Stimulated activated CD8-positive, alpha-beta memory T cell treated with anti-CD3 and anti-CD28 coated beads, Interleukin-15, amount 100 ng/mL, for 1 hour (primary cell): ENCODE data around the gene CEP250.

Source experiments
- DNase-seq: peaks from one replicate; pipeline ENCODE4 v3.0.0-alpha.2; 2020; ENCODE audit warnings: low read depth

The CEP250 gene

DNA sequence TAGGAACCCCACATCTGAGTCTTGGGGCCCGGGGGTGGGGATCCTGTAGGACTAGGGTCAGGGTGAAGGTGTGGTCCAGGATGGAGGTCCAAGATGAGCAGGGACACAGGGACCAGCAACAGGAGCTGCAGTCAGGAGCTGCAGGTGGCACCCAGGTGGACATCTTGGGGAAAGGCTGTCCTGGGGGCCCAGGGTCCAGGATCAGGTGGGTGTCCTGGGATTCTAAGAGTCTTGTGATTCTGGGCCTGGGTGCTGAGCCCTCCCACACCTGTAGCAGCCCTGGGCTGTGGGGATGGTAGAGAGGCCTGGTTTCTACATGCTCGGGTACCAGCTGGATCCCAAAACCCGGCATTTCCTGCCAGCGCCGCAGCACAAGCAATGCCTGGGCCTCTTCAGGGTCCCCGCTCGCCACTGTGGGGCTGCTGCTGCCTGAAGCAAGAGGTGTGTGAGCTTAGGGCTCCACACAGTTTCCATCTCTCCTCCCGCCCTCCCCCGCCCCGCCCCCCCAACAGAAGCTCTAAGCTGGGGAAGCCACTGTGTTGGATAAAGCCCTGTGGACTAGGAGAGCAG lies 107.2 kb downstream of the CEP250 start:
- no peak for DNase-seq

GRCh38 chr20:35563834-35564233 lies 108.4 kb downstream of the CEP250 start:
- no peak for DNase-seq

- no peak for DNase-seq
Measured at GRCh38 chr20:35564905-35565304, 109.5 kb downstream of the CEP250 start.

GRCh38 chr20:35568645-35569044 lies 113.2 kb downstream of the CEP250 start:
- no peak for DNase-seq
